ENCODE measurements around the gene CTSH.

Gene CTSH

GRCh38 chr15:78977591-78978347 lies 32.9 kb upstream of the CTSH start:
- DNase-seq (ENCODE audit: low read depth in 2 of 2), result no peak

GRCh38 chr15:78977091-78977571 lies 32.3 kb upstream of the CTSH start:
- no peak for DNase-seq (ENCODE audit: low read depth in 2 of 2)

GRCh38 chr15:78976691-78977090 lies 31.8 kb upstream of the CTSH start:
- DNase-seq (ENCODE audit: low read depth in 2 of 2), result no peak

- no peak for DNase-seq (ENCODE audit: low read depth in 2 of 2)
Observed at GRCh38 chr15:78974272-78974918, 29.5 kb upstream of the CTSH start.

- no peak for DNase-seq (ENCODE audit: low read depth in 2 of 2)
Observed at GRCh38 chr15:78969687-78970349, 25.0 kb upstream of the CTSH start.

- no peak for DNase-seq (ENCODE audit: low read depth in 2 of 2)
Observed at GRCh38 chr15:78968539-78969271, 23.9 kb upstream of the CTSH start.

- DNase-seq (ENCODE audit: low read depth in 2 of 2), result no peak
Observed at GRCh38 chr15:78968114-78968513, 23.3 kb upstream of the CTSH start.

- no peak for DNase-seq (ENCODE audit: low read depth in 2 of 2)
Observed at GRCh38 chr15:78960308-78960707, 15.5 kb upstream of the CTSH start.

GRCh38 chr15:78959360-78959759 lies 14.5 kb upstream of the CTSH start:
- no peak for DNase-seq (ENCODE audit: low read depth in 2 of 2)

- no peak for DNase-seq (ENCODE audit: low read depth in 2 of 2)
Observed at GRCh38 chr15:78957416-78958093, 12.7 kb upstream of the CTSH start.

GRCh38 chr15:78956937-78957336 lies 12.1 kb upstream of the CTSH start:
- DNase-seq (ENCODE audit: low read depth in 2 of 2), result no peak

- no peak for DNase-seq (ENCODE audit: low read depth in 2 of 2)
Observed at GRCh38 chr15:78955355-78955754, 10.5 kb upstream of the CTSH start.

GRCh38 chr15:78951841-78952238 lies 7.0 kb upstream of the CTSH start:
- no peak for DNase-seq (ENCODE audit: low read depth in 2 of 2)

GRCh38 chr15:78950902-78951840 lies 6.3 kb upstream of the CTSH start:
- DNase-seq (ENCODE audit: low read depth in 2 of 2), result no peak

- no peak for DNase-seq (ENCODE audit: low read depth in 2 of 2)
Observed at GRCh38 chr15:78950343-78950742, 5.5 kb upstream of the CTSH start.

GRCh38 chr15:78949461-78949860 lies 4.6 kb upstream of the CTSH start:
- no peak for DNase-seq (ENCODE audit: low read depth in 2 of 2)

GRCh38 chr15:78947506-78947905 lies 2.7 kb upstream of the CTSH start:
- DNase-seq (ENCODE audit: low read depth in 2 of 2), result no peak

- no peak for DNase-seq (ENCODE audit: low read depth in 2 of 2)
Observed at GRCh38 chr15:78946493-78946892, 1.6 kb upstream of the CTSH start.

- no peak for DNase-seq (ENCODE audit: low read depth in 2 of 2)
Observed at GRCh38 chr15:78944202-78944625, 632 bp downstream of the CTSH start.

- DNase-seq (ENCODE audit: low read depth in 2 of 2), result no peak
Observed at GRCh38 chr15:78943692-78944091, 1.2 kb downstream of the CTSH start.

Measured in activated CD4-positive, alpha-beta T cell treated with anti-CD3 and anti-CD28 coated beads for 24 hours (primary cell).